Activated B cell treated with CpG ODN at 0.5 μM for 24 hours (primary cell): ENCODE data around the gene TXK. TPM values are rescaled to one million over a fixed set of nuclear protein-coding genes. Genes with fewer than 3 reads are reported as not detected.

Experiments
- ATAC-seq: fragments of 200-7000 bp; cut with Tn5 transposase; one replicate; pipeline ENCODE4 v1.10.0; 2021; ENCODE audit warnings: low read depth, mild to moderate bottlenecking, moderate library complexity
- CTCF ChIA-PET: fragments of 350-600 bp; sonication (Branson Sonifier 250); formaldehyde crosslinking; loops from one replicate; lab custom pipeline; 2021; ENCODE audit warnings: antibody characterized with exemption; lab: Charles Lee
- POLR2A ChIA-PET: fragments of 350-600 bp; sonication (Branson Sonifier 250); formaldehyde crosslinking; loops from one replicate; lab custom pipeline; 2021; ENCODE audit warnings: antibody characterized with exemption; lab: Charles Lee
- DNase-seq: peaks from one replicate; pipeline ENCODE4 v3.0.0; 2022
- H3K27ac Mint-ChIP-seq: one replicate; pipeline ENCODE4 v1.8.0; 2020; ENCODE audit warnings: mixed read lengths
- H3K27me3 Mint-ChIP-seq: one replicate; pipeline ENCODE4 v1.8.0; 2021; ENCODE audit warnings: mixed read lengths
- H3K36me3 Mint-ChIP-seq: one replicate; pipeline ENCODE4 v1.8.0; 2021; ENCODE audit warnings: low read depth, mixed read lengths
- H3K4me1 Mint-ChIP-seq: one replicate; pipeline ENCODE4 v1.8.0; 2021; ENCODE audit warnings: mixed read lengths
- H3K4me3 Mint-ChIP-seq: one replicate; pipeline ENCODE4 v1.8.0; 2020; ENCODE audit warnings: mild to moderate bottlenecking, mixed read lengths
- H3K9me3 Mint-ChIP-seq: one replicate; pipeline ENCODE4 v1.8.0; 2020; ENCODE audit warnings: mixed read lengths
- intact Hi-C: fragments of 100-400 bp; cut with micrococcal nuclease; formaldehyde crosslinking; loops from one replicate; pipeline ENCODE4 v1.15.1; 2024
- total RNA-seq: library from RNA; stranded (reverse); gene quantifications from 2 replicates; pipeline ENCODE4 v1.2.3, GENCODE V29; 2022
- TF ChIP-seq, protein P1 (sequence below): fragments of 200-600 bp; IDR thresholded peaks from one replicate; pipeline ENCODE4 v1.8.0; 2022; ENCODE audit warnings: antibody characterized with exemption, mild to moderate bottlenecking

The TXK gene
- total RNA-seq, 1 donor from 2014 or later: 1.7 TPM

GRCh38 chr4:48047421-48047844 is 86.6 kb downstream of the TXK start:
- Mint-ChIP-seq H3K9me3 (no peaks in the 10 kb centered on the region), H3K4me1 (peaks cover 63% of the 10 kb centered on the region), H3K27me3 (peaks cover 42% of the 10 kb centered on the region), H3K36me3 (no peaks in the 10 kb centered on the region), H3K4me3 (peak overlapping the region; percentile 72), H3K27ac (peak overlapping the region; percentile 65)
- DNase-seq: peak; percentile 65
- ChIA-PET POLR2A (interaction anchor here (0.6 to 4.5 kb wide), 5 partner anchors 9 to 584 kb away, joined by 3 to 60 read pairs (median 8); partner anchors contain the start of gene COMMD8), CTCF (interaction anchor here (1.1 to 4.7 kb wide), 5 partner anchors 13 to 81 kb away, joined by 3 to 54 read pairs (median 5); partner anchors contain the start of gene CNGA1)
- intact Hi-C loops: loop anchor here (1.0 to 10.0 kb wide), 9 partner anchors 11 to 857 kb away; partner anchors contain the start of genes CNGA1, NFXL1, NIPAL1 and OCIAD2
- ATAC-seq: peak; percentile 94
- TF ChIP-seq, protein P1, sequence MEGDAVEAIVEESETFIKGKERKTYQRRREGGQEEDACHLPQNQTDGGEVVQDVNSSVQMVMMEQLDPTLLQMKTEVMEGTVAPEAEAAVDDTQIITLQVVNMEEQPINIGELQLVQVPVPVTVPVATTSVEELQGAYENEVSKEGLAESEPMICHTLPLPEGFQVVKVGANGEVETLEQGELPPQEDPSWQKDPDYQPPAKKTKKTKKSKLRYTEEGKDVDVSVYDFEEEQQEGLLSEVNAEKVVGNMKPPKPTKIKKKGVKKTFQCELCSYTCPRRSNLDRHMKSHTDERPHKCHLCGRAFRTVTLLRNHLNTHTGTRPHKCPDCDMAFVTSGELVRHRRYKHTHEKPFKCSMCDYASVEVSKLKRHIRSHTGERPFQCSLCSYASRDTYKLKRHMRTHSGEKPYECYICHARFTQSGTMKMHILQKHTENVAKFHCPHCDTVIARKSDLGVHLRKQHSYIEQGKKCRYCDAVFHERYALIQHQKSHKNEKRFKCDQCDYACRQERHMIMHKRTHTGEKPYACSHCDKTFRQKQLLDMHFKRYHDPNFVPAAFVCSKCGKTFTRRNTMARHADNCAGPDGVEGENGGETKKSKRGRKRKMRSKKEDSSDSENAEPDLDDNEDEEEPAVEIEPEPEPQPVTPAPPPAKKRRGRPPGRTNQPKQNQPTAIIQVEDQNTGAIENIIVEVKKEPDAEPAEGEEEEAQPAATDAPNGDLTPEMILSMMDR: no peak

DNA sequence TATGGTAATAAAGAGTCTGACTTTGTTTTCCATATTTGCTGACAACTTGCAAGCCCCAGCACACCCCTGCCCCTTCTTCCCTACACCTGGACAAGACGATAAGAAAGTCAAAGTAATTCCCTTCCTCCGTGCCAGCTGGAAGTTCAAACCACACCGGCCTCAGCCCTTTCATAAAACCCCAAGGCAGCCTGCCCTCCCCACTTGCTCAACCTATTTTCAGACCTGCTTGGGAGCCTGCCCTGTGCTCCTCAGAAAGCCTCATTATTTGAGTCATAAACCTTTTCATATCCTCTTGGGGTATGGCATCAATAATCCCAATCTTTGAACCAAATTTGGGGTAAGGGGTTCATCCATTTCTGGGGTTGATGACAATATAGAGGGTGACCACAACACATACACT is 88.0 kb downstream of the TXK start:
- no peak for ATAC-seq
- DNase-seq: no peak
- Mint-ChIP-seq H3K4me3 (no peak overlapping the region), H3K27ac (no peak overlapping the region), H3K36me3 (no peaks in the 10 kb centered on the region), H3K27me3 (peaks cover 45% of the 10 kb centered on the region), H3K4me1 (peaks cover 71% of the 10 kb centered on the region), H3K9me3 (no peaks in the 10 kb centered on the region)
- TF ChIP-seq, protein P1: no peak
- POLR2A ChIA-PET: interaction anchor here (1.3 to 4.5 kb wide), 3 partner anchors 8 to 12 kb away, joined by 8 to 60 read pairs (median 17); no protein-coding TSS in a partner anchor
- intact Hi-C loops: loop anchor here (2.0 to 10.0 kb wide), 6 partner anchors 13 to 859 kb away; partner anchors contain the start of genes OCIAD2 and SLAIN2
- CTCF ChIA-PET: interaction anchor here (0.9 to 4.7 kb wide), 3 partner anchors 11 to 41 kb away, joined by 5 to 54 read pairs (median 13); no protein-coding TSS in a partner anchor

DNA sequence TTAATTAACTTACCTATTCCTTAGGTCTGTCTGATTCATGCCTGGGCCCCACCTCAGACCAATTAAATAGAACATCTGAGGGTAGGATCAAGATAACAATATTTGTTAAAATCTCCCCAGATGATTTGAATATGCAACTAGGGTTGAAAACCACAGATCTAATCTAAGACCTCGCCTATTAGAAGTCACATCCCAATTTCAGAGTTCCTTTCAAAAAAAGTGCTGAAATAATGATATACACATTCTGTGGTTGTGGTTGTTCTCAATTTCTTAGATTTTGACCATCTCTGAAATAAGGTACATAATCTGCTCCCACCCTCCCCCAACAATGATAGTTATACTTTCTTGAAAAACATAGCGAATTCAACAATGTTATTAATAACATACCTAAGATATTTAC is 89.8 kb downstream of the TXK start:
- no peak for ATAC-seq
- H3K27ac Mint-ChIP-seq: no peak overlapping the region
- H3K36me3 Mint-ChIP-seq: no peaks in the 10 kb centered on the region
- H3K4me1 Mint-ChIP-seq: peaks cover 68% of the 10 kb centered on the region
- intact Hi-C loops: loop anchor here (10.0 kb wide), 2 partner anchors 479 to 861 kb away; partner anchors contain the start of gene OCIAD2
- ChIA-PET CTCF (interaction anchor here (3.7 kb wide), 1 partner anchor 10 kb away, joined by 13 read pairs; no protein-coding TSS in a partner anchor), POLR2A (no interaction called here)
- TF ChIP-seq, protein P1: no peak
- H3K27me3 Mint-ChIP-seq: peaks cover 32% of the 10 kb centered on the region
- peak overlapping the region; percentile 11 for H3K4me3 Mint-ChIP-seq
- DNase-seq: no peak
- no peaks in the 10 kb centered on the region for H3K9me3 Mint-ChIP-seq

GRCh38 chr4:48043504-48043903 is 90.5 kb downstream of the TXK start:
- DNase-seq (no peak), ATAC-seq (no peak)
- Mint-ChIP-seq H3K27me3 (peaks cover 32% of the 10 kb centered on the region), H3K27ac (no peak overlapping the region), H3K4me3 (no peak overlapping the region), H3K9me3 (no peaks in the 10 kb centered on the region), H3K36me3 (no peaks in the 10 kb centered on the region), H3K4me1 (peaks cover 64% of the 10 kb centered on the region)
- ChIA-PET POLR2A (no interaction called here), CTCF (interaction anchor here (3.7 kb wide), 1 partner anchor 9 kb away, joined by 13 read pairs; no protein-coding TSS in a partner anchor)
- intact Hi-C loops: loop anchor here (10.0 kb wide), 2 partner anchors 479 to 861 kb away; partner anchors contain the start of gene OCIAD2
- TF ChIP-seq, protein P1: no peak

DNA sequence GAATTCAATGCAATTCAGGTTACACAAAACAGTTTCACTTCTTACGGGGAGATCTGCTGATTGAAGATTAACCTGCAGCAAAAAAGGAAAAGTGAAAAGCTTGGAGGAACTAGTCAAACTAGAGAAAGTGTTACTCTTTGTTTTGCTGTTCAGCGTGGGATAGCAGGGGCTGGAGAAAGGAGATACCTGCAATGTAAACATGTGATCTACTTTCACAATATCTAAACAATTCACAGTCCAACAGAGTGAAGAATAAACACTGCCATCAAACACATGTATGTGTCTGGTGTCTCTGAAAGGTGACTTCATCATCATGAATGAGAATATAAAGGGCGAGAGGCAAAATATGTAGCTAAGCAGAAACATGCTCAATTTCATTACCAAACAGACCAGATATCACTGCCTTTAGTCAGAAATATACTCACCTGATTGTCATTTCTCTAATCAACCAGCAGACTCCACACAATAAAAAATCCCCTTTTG is 91.0 kb downstream of the TXK start:
- Mint-ChIP-seq H3K27ac (no peak overlapping the region), H3K9me3 (no peaks in the 10 kb centered on the region), H3K36me3 (no peaks in the 10 kb centered on the region), H3K4me3 (no peak overlapping the region), H3K27me3 (peaks cover 32% of the 10 kb centered on the region), H3K4me1 (peaks cover 63% of the 10 kb centered on the region)
- no peak for DNase-seq
- intact Hi-C loops: loop anchor here (10.0 kb wide), 2 partner anchors 478 to 862 kb away; partner anchors contain the start of gene OCIAD2
- ATAC-seq: no peak
- TF ChIP-seq, protein P1: no peak
- POLR2A ChIA-PET: no interaction called here
- CTCF ChIA-PET: interaction anchor here (3.7 kb wide), 1 partner anchor 9 kb away, joined by 13 read pairs; no protein-coding TSS in a partner anchor
